LNCAP (cell line): ENCODE results near the gene HOXD3.

Experiments
- TF ChIP-seq, protein P1 (sequence below): fragments of 450-650 bp; IDR thresholded peaks from 2 replicates; pipeline ENCODE4 v1.5.1; 2017; ENCODE audit warnings: mild to moderate bottlenecking

The HOXD3 gene

DNA sequence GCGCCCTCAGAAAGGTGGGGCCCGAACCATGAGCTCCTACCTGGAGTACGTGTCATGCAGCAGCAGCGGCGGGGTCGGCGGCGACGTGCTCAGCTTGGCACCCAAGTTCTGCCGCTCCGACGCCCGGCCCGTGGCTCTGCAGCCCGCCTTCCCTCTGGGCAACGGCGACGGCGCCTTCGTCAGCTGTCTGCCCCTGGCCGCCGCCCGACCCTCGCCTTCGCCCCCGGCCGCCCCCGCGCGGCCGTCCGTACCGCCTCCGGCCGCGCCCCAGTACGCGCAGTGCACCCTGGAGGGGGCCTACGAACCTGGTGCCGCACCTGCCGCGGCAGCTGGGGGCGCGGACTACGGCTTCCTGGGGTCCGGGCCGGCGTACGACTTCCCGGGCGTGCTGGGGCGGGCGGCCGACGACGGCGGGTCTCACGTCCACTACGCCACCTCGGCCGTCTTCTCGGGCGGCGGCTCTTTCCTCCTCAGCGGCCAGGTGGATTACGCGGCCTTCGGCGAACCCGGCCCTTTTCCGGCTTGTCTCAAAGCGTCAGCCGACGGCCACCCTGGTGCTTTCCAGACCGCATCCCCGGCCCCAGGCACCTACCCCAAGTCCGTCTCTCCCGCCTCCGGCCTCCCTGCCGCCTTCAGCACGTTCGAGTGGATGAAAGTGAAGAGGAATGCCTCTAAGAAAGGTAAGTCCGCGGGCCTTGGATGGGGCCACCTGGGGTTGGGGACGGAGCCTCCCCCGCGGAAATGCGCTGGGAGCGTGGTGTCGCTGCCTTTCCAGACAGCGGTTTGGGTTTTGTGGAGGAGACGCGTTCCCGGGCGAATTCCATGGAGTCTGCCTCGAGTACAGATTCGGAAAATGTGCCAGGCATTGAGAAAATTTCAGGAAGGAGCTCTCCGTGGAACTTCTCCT is 31.9 kb downstream of the HOXD3 start:
- TF ChIP-seq, protein P1, sequence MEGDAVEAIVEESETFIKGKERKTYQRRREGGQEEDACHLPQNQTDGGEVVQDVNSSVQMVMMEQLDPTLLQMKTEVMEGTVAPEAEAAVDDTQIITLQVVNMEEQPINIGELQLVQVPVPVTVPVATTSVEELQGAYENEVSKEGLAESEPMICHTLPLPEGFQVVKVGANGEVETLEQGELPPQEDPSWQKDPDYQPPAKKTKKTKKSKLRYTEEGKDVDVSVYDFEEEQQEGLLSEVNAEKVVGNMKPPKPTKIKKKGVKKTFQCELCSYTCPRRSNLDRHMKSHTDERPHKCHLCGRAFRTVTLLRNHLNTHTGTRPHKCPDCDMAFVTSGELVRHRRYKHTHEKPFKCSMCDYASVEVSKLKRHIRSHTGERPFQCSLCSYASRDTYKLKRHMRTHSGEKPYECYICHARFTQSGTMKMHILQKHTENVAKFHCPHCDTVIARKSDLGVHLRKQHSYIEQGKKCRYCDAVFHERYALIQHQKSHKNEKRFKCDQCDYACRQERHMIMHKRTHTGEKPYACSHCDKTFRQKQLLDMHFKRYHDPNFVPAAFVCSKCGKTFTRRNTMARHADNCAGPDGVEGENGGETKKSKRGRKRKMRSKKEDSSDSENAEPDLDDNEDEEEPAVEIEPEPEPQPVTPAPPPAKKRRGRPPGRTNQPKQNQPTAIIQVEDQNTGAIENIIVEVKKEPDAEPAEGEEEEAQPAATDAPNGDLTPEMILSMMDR, result no peak

GRCh38 chr2:176189681-176190641 is 32.9 kb downstream of the HOXD3 start:
- TF ChIP-seq, protein P1, result no peak

DNA sequence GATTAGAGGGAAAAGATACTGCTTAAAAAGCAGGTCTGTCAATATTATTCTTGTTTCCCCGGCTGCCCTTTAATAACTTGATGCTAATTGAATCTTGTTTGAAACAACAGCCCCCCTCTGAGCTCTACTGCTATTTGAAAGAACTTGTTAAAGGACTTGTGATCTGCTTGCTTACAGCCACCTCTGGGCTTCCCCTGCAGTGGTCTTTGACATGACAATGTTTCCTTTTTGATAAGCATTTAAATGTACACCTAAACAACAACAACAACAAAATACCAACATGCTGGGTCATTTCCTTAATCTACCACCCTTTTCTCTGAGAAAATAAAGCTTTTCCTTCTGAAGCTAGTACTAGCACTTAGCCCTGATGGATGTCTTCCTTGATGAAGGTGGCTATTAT is 35.2 kb downstream of the HOXD3 start:
- TF ChIP-seq, protein P1, result no peak

DNA sequence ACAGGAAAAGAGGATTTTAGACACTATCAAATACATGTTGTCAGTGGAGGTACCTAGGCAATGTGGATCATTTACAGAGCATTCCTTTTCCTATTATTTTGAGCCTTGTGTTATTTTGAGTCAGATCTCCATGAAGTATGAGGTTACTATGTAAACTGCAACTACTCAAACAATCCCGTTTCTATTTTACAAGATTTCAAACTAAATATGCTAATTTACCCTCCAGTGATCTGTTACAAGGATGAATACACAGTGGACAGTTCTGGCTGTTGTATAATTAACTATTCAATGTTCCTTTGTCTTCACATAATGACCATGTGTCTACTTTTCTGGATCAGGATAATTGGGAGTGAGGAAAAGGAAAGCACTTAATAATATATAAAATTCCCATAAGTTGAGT is 35.9 kb downstream of the HOXD3 start:
- TF ChIP-seq, protein P1, result no peak

DNA sequence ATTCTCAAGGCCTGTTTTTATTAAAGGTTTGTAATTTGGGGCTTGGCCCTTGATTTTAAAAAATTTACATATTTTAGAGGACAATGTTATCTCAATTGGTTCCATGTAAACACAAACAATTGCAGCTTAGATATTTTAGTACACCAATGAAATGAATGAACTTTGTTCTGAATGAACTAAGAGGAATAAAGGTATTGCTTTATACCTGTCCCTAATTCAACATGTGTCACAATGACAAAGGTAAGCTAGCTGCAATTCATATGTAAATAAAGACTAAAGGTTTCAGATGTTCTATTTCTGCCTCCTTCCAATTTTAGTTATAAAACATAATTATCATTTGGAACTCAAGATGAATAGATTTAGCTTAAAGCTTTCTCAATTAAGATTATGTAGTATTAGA is 42.8 kb downstream of the HOXD3 start:
- TF ChIP-seq, protein P1, result no peak

- TF ChIP-seq, protein P1, result no peak
Measured at GRCh38 chr2:176200971-176201370, 43.9 kb downstream of the HOXD3 start.

DNA sequence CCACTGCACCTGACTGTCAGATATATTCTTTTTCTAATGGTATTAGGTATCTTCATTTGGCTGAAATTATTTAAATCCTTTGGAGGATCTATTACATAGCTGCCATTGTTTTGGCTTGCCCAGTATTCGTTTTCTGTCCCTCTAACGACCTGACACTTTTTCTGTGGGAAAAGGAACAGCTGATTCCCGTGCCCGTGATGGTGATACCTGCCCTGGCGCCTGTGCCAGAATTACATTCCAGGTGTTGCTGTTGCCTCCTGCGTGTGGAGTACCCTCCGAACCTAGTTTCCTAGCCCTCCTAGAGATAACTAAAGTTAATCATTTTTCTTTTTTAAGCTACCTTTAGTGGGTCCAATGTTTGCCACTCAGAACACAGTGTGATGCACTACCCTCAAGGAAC is 45.4 kb downstream of the HOXD3 start:
- TF ChIP-seq, protein P1, result no peak
